IPS DF 19.7 (cell line): ENCODE measurements around the gene KIF6.

Experiments
- DNase-seq: peaks from one replicate; pipeline ENCODE4 v3.0.0-alpha.2; 2013; ENCODE audit warnings: low read depth, low spot score

Gene KIF6

GRCh38 chr6:39350723-39351505, 374.3 kb downstream of the KIF6 start:
- DNase-seq: no peak

- DNase-seq: no peak
These were observed 376.5 kb downstream of the KIF6 start for GRCh38 chr6:39348740-39349139.

DNA sequence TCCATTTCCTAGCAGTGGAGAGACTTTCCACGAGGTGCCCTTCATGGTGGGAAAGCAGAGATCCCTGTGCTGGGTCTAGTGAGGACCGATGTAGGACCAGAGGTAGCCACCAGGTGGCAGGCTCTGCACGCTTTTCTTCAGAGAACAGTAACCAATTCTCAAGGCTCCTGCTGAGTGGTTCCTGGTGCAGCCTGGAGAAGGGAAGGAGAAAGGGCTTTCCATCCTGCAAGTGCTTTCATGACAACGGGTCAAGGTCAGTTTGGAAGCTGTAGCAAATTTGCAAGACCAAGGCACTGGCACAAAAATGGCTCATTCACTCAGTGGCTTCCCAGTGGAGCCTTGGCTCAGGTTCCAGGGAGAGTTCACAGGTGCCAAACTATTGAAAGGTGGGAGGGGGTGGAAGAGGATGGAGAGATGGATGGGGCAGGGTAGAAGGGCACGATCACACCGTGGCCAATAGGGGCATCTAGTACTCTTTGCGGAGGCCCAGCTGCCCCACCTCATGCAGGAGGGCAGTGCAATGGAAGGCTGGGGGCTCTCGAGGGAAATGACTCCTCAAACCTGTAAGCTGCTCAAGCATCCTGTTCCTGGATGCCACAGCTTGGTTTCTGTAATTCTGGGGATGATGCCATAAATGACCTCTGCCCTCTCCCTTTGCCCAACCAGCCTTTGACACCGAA, 377.2 kb downstream of the KIF6 start:
- no peak for DNase-seq

GRCh38 chr6:39347206-39347605, 378.0 kb downstream of the KIF6 start:
- DNase-seq: no peak

DNA sequence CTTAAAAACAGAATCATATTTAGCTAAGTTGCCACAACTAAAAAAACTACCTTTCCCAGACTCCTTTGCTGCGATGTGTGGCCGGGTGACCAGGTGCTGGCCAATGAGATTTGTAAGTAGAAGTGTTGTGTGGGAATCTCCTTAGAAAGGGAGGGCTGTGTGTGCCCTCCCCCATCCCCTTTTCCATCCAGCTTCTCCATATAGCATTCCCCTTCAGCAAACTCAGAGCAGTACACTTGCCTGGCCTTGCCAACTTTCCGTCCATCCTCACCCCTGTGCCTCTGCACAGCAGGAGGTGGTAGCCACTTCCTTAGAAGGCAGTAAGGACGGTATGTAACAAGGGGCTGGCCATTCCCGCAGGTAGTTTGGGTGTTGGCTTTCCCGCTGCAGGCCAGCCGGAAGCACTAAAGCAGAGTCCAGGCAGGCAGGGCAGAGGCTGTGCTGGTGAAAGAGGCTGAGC, 380.4 kb downstream of the KIF6 start:
- no peak for DNase-seq

DNA sequence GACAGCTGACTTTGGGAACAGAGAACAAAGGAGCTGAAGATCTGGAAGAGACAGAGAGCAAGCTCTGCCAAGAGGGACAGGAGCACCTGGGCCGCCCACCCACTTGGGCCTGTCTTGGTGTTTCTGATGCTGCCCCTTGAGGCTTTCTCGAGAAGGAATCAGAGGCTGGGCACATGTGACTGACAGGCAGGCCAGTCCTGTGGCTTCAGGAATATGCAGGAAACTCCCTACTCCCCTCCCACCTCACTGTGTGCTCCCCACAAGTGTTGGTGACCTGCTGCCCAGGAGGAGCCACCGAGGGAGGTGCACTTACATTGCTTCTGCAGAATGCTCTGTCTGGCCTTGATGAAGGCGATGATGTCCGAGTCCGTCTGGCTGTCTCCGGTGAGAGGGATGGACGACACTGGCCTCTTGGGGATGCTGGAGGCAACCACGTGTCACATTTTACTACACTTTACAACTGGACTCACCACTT, 381.8 kb downstream of the KIF6 start:
- no peak for DNase-seq

- no peak for DNase-seq
These were observed 382.4 kb downstream of the KIF6 start for GRCh38 chr6:39342692-39343395.

DNA sequence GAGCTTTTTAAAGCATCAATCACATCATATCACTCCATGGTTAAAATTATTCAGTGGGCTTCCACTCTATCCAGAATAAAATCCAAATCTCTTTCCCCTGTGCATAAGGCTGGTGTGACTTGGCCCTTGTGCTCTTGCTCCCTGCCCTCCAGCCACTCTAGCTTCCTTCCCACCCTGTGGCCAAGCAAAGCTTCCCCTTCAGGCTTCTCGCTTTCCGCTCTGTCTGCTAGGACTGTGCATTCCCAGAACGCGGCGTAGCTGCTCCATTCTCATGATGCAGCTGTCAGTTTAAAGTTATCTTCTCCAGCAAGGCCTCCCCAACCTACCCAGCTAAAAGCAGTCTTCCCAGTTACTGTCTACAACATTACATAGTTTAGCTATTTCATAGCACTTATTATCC, 383.3 kb downstream of the KIF6 start:
- DNase-seq: no peak

DNA sequence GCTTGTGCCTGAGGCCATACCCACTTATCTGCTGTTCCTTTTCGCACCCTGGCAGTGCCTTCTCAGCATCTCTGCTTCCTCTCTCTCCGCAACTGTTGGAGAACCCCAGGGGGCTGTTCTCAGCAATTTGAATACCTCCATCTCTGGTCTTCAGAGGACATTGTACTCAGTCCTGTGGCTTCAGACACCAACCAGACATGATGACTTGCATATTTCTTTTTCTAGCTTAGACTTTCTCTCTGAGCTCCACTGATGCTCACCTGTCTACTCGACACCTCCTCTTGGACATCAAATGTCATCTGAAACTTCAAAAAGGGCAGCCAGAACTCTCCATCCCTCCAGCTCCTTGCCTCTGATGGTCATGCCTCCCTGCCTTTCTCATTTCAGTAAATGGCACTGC, 383.9 kb downstream of the KIF6 start:
- no peak for DNase-seq

DNA sequence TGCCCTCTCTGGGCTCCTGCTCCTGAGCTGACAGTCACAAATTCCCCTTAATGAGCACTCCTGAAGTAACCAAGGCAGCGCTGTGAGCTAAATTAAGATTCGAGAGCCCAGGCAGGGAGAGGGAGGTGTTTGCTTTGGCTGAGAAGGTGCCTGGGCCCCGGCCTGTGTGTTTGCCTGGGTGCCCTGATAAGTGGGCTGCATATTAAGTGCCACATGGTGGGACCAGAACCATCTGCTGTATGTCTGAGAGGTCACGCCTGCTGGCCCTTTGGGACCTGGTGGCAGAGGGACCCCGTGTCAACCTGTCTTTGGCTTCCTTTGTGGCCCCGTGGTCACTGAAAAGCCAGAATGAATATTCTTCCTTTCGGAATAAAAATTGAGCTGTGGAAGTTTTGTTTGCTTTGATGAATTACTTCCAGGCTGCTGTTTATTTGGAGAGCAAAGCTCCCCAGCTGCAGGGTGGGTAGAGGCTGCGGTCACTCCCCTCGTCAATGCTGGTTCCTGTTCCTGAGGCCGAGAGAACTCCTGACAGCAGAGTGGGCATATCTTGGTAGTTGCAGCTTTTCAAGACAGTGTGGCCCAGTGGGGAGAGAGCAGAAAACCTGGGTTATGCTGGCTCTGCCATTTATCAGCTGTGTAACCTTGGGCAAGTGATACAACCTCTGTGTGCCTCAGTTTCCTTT, 385.2 kb downstream of the KIF6 start:
- DNase-seq: no peak

DNA sequence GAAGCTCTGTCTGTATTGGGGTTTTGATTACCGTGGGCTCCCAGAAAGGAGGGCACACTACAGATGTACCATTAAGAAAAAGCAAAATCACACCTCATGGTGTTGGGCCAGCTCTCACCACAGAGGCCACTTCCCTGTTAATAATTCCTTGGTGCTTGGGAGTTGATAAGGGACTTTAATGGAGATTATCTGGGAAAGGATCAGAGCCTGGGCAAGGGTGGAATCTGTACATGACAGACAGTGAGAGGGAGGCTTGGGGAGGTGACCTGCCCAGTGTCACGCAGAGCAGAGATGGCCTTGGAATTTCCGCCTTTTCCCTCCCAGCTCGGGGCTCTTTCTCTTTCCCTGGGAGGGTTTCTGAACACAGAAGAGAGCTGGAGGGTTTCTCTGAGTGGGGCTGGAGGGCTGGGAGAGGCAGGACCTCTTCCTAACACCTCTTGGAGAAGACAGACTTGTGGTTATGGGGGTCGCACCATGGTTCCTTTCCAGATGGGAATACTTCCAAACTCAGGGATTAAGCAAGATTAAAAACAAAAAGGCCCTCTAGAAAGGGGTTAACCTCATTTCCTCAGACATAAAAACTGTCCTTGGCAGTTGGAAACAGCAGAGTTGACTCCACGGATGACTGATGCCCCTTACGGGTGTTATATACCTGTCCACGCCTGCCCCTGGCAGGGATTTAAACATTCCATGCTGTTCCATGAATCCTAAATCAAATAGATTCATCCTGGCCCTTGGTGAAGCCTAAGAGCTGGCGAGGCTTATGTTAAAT, 385.9 kb downstream of the KIF6 start:
- DNase-seq: no peak

DNA sequence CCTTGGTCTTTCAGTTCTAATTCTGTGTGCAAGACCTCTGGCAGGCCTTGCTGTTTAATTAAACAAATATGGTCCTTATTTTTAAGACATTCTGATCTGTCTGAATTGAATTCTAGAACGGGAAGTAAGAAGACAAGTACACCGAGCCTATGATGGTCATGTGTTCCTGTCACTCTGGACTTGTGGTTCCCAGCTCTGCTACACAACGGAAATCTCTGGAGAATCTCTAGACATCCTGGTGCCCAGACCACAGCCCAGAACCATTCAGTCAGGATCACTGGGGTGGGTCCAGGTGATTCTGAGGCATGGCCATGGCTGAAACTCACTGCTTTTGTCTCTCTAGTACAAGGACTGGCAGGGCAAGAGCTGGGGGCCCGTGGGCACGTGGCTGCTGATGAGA, 386.8 kb downstream of the KIF6 start:
- DNase-seq: no peak

- DNase-seq: no peak
These were observed 389.2 kb downstream of the KIF6 start for GRCh38 chr6:39335780-39336545.

- DNase-seq: no peak
These were observed 391.4 kb downstream of the KIF6 start for GRCh38 chr6:39333644-39334438.

- DNase-seq: no peak
These were observed 394.7 kb downstream of the KIF6 start for GRCh38 chr6:39330476-39330875.

- DNase-seq: no peak
These were observed 395.2 kb downstream of the KIF6 start for GRCh38 chr6:39330057-39330456.

GRCh38 chr6:39328066-39328465, 397.1 kb downstream of the KIF6 start:
- DNase-seq: no peak

DNA sequence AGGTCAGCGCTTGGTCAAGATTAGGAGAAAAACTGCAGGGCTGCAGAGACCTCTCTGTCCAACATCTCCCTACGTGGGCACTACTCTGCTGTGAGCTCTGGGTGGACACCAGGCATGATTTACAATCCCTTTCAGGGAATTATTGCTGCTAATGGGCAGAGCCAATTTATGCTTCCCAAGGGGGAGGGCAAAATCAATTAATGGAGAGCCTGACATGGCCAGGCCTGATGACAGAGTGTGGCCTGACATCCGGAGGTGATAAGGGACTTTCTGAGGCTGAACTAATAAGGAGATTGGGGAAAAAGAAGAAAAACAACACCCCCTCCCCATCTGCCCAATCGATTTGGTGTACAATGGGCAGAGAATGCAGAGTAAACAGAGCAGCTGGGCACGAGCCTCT, 397.7 kb downstream of the KIF6 start:
- no peak for DNase-seq

- no peak for DNase-seq
These were observed 402.8 kb downstream of the KIF6 start, which contains the start of gene KCNK16 for GRCh38 chr6:39322306-39322850. Gene KCNK16, minus strand, starts transcription at chr6:39322702. Its CDS starts 162 bp downstream, at chr6:39322540.
